Suprapubic skin (tissue), 4 donors: ENCODE data around the gene TTI1.

Source experiments
- CTCF ChIP-seq, 2 donors: fragments of 200-600 bp in 1 of 2; fragments of 450-650 bp in 1 of 2; sonication (generic) in 1 of 2; IDR thresholded peaks; one replicate each; pipeline ENCODE4 v1.5.1; 2016 to 2019; ENCODE audit warnings: antibody characterized with exemption in 2 of 2, mild to moderate bottlenecking in 1 of 2, moderate library complexity in 1 of 2
- POLR2A ChIP-seq, 2 donors: fragments of 450-650 bp; IDR thresholded peaks; one replicate each; pipeline ENCODE4 v1.6.1; 2017; ENCODE audit warnings: antibody characterized with exemption in 2 of 2, mild to moderate bottlenecking in 2 of 2, moderate library complexity in 2 of 2
- POLR2AphosphoS5 ChIP-seq, 3 donors: sonication (generic); formaldehyde crosslinking; IDR thresholded peaks; one replicate each; pipeline ENCODE4 v1.6.1; 2017; ENCODE audit warnings: antibody characterized with exemption in 3 of 3

DNA sequence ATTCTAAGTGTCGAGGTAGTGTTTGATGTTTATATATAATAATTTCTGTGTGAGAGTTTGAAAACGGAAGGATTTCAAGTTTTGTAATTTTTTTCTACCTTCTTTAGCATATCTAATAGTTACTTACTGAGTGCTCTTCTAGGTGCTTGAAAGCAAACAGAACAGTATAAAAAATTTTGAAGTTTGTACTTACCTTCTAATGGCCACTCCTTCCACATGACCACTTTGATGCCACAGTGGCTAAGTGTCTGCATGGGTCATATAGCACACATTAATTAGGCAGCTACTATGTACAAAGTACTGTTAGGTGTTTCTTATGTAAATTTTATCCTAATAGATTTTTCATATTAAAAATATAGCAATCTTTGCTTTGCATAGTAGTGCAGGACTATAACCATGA is 21.4 kb upstream of the TTI1 start:
- TF ChIP-seq CTCF (IDR thresholded peaks at IDR 0.05) (no peak), POLR2AphosphoS5 (IDR thresholded peaks at IDR 0.05) (no peak), POLR2A (IDR thresholded peaks at IDR 0.05) (no peak)
